Ishikawa (cell line): Measurements from ENCODE around the gene KLHDC8A.

Experiments
- EGR1 ChIP-seq: IDR thresholded peaks from 2 replicates; pipeline ENCODE4 v1.6.1; 2012
- FOXM1 ChIP-seq: IDR thresholded peaks from 2 replicates; pipeline ENCODE4 v1.6.1; 2012; ENCODE audit warnings: low read depth, borderline replicate concordance
- MAX ChIP-seq: IDR thresholded peaks from 2 replicates; pipeline ENCODE4 v1.6.1; 2012
- NFIC ChIP-seq: IDR thresholded peaks from 2 replicates; pipeline ENCODE4 v1.6.1; 2012
- REST ChIP-seq: IDR thresholded peaks from 2 replicates; pipeline ENCODE4 v1.6.1; 2012; ENCODE audit warnings: low read depth, mild to moderate bottlenecking
- YY1 ChIP-seq: IDR thresholded peaks from 2 replicates; pipeline ENCODE4 v1.6.1; 2012; ENCODE audit warnings: low read depth

GRCh38 chr1:205296154-205296553 lies 60.6 kb downstream of the KLHDC8A start:
- TF ChIP-seq FOXM1: no peak
- no peak for TF ChIP-seq REST
- TF ChIP-seq MAX: no peak
- no peak for TF ChIP-seq EGR1
- no peak for TF ChIP-seq YY1
- no peak for TF ChIP-seq NFIC
